ENCODE results near the gene SYT2.

DNA sequence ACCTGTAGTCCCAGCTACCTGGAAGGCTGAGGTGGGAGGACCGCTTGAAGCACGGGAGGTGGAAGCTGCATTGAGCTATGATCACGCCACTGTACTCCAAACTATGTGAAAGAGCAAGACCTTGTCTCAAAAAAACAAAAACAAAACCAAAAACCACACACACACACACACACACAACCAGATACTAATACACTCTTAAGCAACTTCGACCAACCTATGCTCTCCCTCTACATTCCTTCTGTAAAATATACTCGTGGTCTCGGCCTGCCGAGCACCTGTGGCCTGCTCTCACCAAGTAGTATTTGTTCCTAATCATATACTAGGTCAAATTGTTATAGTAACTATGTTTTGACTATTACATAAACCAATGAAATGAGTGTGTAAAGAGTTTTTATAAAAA, 13.5 kb upstream of the SYT2 start:
- TF ChIP-seq POLR2A (IDR thresholded peaks at IDR 0.05; ENCODE audit: low read depth, low read length) (no peak), POLR2AphosphoS5 (IDR thresholded peaks at IDR 0.05; ENCODE audit: low read depth, low read length) (no peak), TAF1 (IDR thresholded peaks at IDR 0.05; ENCODE audit: low read depth, low read length) (no peak), SPI1 (IDR thresholded peaks at IDR 0.05; ENCODE audit: low read depth, low read length) (no peak), PAX5 (IDR thresholded peaks at IDR 0.05; ENCODE audit: insufficient read depth, low read length, severe bottlenecking) (no peak)

Measured in GM12891 (cell line).